Measurements from ENCODE around the gene SLCO2A1.

Gene SLCO2A1

DNA sequence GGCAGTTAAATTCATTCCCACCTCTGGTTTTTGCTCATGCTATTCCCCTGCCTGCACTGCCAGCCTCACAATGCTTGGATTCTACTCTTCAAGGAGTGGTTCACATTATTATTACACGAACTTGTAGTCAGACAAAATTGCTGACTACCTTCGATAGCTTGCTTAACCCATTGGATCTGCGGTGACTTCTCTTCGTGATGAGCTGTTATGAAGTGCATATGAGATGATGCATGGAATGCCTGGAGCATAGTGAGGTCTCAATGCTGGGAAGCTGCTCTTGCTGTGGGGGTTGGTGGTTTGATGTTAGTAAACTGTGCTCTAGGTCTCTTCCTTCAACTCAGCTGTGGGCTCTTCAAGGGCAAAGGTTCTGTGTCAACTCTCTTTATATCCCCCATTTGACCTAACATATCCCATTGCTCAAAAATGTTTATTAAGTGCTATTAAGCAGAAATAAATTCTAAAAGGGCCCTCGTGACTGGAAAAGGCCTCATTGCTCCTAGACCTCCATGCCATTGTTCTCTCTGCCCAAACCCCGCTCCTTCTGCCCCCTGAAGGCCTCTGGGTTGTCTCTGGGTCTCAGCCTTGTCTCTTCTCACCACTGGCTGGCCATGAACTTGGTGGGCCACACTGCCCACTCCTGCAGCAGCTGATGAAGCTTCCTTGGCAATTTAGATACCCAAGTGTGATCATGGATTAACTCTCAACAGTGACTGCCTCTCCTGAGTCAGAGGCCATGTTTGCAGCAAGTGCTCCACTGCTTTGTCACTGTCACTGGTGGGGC, 4.5 kb upstream of the SLCO2A1 start:
- no peak for DNase-seq (ENCODE audit: low read depth)

DNA sequence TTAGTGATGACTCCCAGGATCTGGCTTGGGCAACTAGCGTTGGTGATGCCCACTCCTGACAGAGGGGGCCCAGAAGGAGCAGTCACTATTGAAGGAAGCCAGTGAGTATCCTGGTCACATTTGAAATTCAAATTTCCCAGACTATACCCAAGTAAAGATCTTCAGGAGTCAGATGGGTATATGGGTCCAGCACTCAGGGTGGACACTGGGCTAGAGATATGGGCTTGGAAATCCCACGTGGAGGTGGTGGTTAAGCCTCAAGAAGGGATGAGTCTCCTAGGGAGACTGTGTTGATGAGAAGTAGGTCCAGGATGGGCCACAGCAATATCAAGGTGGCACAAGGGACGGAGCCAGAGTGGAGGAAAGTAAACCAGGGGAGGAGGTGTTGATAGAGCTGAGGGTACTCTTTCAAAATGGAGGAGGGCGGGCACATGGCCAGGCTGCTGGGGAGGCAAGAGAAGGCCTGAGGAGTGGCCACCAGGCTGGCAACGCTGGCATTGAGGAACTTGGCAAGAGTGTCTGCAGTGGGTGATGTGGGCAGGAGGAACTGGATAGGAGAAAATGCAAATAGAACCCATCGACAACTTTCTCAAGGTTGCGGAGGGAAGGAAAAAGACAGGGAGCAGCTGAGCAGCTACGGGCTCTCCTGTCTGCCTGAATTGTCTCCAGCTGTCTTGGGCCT, 3.7 kb upstream of the SLCO2A1 start:
- DNase-seq (ENCODE audit: low read depth), result no peak

DNA sequence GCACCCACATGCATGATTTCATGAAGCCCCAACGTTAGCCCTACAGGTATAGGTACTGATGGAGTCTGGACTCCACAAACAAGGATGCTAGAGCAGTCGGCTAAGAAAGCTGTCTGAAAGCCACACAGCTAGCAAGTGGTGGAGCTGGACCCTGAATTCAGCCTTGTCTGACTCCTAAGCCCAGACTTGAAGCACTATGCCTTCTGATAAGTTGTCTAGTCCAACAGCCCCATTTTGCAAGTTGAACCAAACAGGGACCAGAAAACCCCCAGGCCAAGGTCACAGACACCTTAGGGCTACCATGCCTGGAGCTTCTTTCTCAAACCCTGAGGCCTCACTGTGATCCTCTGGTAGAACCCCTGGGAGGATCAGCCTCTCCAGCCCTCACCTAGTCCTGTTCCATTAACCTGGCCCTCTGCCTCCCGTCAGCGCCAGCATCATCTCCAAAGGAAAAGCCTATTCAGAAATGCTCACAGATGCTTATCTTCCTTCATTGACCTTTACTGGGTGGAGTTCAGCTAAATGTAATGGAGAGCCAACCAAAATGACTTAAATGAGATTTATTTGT, 1.7 kb upstream of the SLCO2A1 start:
- DNase-seq (ENCODE audit: low read depth), result no peak

DNA sequence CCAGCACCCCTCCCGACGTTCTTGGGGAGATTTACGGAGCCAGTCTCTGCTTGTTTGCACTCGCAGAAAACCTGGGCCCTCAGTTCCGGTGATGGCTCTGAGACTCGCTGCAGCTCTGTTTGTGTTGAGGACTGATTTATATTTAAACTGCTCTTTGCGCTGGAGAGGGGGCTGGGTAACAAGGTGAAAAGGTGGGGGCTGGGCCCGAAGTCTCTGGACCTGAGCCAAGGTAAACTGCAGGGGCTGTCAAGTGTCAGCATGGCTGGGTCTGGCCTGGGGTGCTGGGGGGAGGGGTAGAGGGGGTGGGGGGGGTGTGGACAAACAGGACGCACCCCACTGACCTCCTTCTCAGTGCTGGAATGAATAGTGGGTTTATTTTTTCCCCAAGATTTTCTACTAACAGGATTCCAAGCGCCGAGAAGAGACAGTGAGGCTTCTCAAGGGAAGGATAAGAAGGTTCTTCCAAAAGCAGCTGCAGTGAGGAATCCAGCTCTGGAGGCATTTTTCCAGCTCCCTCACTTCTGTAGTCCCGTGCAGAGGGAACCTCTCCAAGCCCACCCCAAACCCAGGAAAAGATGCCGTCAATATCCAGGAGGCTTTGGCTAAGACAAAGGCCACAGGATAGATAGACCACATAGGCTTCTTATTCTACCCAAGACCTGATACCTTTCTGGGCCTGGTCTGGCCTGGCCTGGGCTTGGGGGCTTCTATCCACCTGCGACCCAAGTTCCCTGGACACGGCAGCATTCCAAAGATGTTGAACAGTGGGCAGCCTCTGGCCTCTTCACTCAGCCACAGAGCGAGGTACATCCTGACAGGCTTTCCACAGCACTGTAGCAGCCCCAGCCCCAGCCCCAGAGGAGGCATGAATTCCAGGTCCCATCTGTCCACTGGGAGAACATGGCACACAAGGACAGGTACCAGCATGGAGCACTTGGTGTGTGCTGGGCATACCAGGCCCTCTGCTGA, 938 bp upstream of the SLCO2A1 start:
- no peak for DNase-seq (ENCODE audit: low read depth)

DNA sequence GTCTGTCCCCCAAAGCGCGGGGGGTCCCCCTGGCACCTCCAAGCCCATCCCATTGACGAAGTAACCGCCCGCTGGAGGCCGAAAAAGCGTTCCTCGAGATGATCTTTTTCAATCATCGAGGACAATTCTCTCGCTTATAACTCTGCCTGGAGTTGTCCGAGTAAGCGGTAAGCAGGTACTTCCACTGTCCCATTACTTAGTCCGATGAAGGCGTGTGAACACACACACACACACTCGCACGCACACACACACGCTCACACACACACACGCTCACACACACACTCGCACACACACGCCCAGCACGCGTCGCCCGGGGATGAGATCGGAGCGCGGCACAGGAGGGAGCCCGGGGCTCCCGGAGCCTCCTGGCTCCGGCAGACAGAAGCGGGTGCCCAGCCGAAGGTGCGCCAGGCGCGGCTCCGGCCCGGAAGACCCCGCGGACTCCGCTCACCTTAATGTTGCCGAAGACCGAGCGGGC, 430 bp downstream of the SLCO2A1 start:
- no peak for DNase-seq (ENCODE audit: low read depth)

DNA sequence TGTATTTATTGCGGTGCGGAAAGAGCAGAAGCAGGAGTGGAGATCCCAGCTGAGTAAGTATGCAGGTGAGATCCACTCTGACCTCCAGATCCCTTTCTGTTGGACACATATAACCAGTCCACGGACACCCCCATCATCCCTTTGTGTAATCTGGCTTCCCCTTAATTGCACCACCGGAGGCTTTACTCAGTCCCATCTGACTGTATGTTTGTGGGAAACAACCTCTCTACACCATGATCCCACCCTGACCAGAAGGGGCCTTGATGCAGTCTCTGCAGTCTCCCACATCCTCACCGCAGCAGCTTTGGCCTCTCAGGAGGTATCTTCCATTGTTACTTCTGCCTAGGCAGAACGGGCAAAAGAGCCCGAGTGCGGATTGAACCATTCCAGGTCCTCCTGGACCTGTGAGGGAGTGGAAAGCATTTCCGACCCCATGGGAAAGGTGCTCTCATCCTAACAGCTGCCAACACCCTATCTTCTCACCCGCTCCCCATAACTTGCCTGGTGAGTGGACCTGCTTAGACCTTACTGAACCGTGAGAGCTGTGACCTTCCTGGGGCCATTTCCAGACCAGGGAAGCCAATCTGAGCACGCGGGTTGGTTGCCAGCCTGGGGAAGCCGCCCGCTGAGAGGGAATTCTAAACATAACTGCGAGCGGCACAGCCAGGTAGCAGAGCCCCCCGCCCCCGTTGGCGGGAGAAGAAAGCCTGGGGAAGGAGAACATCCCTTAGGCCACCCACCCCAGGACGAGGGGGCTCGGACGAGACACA, 1.1 kb downstream of the SLCO2A1 start:
- no peak for DNase-seq (ENCODE audit: low read depth)

DNA sequence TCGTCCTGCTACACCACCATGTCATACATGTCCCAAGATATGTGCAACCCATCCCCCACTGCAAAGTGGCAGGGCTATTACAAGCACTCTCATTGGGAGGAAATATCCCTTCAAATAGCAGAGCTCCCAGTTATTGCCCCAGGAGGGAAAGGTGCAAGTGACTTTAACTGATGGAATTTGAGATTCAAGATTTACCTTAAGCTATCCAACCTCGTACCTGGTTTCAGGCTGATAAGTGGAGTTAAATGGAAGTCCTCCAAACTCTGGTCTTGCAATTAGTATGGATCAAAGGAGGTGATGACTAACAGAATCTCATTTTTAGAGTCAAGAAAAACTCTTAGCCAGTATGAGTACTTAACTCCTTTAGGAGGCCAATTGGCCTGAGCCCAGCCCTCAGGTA, 2.1 kb downstream of the SLCO2A1 start:
- DNase-seq (ENCODE audit: low read depth), result no peak

DNA sequence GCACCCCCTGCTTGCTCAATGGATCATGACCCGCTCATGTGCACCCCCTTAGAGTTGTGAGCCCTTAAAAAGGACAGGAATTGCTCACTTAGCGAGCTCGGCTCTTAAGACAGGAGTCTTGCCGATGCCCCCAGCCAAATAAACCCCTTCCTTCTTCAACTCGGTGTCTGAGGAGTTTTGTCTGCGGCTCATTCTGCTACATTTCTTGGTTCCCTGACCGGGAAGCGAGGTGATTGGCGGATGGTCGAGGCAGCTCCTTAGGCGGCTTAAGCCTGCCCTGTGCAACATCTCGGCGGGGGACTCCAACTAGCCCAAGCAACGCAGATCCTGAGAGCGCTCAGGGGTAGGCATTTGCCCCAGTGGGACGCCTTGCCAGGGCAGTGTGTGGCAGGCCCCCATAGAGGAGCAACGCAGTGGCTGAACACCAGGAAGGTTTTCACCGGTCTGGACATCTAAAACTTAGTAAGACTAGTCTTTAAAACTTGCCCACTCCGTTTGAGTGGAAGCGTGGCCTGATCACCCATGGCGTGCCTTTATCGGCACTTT, 9.5 kb downstream of the SLCO2A1 start:
- no peak for DNase-seq (ENCODE audit: low read depth)

DNA sequence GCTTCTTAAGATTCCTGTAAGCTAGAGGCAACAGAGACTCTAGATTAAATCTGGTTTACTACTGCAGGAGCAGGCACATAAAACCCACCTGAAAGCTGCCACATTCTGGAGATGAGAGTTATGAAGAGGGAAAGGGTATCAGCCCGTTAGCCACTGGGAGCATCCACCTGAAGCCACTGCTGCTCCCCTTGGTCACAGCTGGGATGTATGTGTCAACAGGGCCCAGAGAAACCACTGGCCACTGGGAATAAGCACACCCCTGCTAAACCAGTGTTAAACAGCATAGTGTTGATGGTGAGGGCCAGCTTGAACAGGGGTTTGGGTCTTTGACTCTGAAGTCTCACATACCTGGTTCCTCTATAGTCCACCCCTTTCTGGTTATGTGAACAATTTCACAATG, 10.9 kb downstream of the SLCO2A1 start:
- DNase-seq (ENCODE audit: low read depth), result no peak

DNA sequence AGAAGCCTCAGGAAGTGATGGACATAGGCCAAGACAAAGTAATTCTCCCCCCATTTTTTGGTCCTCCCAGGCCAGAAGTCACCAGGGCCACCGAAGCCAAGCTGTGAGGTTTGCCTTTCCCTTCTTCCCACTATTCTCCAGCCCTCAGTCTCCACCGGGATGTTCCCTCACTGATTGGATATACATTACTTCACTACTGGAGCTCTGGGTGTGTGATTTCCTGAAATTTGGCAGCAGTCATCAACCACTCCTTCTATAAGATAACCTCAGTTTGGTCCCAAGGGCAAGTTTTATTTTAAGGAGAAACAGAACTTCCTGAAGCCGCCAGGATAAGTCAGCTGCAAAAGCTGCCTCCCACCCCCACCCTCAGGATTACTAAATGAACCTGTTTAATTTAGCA, 11.3 kb downstream of the SLCO2A1 start:
- DNase-seq (ENCODE audit: low read depth), result no peak

DNA sequence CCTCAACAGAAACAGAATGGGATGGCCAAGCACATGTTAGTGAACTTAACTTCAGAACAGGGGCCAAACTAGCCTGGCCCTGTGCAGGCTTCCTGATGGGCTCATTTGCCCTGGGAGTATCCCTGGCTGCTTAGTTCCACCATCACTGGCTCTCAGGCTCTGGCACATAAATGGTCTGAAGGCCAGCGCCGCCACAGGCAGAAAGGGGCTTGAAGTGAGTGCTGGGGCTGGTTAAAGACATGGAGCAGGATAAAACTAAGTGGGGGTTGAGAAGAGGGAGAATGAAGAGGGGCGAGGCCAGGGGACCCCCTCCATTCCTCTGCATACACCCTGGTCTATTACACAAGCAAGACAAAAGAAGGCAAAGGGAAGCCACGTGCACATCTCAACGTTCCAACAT, 12.2 kb downstream of the SLCO2A1 start:
- no peak for DNase-seq (ENCODE audit: low read depth)

DNA sequence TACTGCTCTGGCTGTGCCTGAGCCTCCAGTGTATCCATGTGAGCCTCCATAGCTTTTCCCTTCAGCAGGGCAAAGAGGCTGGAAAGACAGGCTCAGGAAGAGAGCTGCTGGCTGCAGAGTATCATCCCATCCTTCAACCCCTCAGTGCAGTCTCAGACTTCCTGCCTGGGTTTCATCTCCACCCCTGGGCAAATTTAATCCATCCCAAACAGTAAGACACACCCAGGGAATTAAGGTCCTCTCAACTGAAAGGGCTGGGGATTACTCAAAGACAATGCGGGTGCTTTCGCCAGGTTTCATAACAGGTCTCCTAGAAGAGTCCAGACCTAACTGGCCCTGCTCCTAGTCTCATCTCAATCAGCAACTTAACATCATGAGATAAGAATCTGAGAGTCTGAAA, 15.5 kb downstream of the SLCO2A1 start:
- no peak for DNase-seq (ENCODE audit: low read depth)

DNA sequence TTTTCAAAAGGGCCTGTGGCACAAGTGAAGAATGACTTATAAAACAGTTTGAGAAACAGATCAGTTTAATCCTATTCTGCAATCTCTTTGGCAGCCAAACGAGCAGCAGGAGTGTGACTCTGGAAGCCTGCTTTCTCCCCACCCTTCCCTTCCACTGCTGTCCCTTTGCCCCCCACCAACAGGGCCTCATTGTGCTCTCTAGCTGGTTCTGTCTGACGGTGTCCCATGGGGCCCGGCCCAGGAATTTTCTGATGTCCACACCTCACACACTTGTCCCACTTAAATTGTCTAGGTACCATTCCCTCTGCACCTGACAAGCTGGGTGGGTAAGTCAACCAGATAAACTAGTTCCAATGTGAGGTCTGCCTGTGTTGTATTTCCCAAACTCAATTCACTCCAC, 16.4 kb downstream of the SLCO2A1 start:
- no peak for DNase-seq (ENCODE audit: low read depth)

DNA sequence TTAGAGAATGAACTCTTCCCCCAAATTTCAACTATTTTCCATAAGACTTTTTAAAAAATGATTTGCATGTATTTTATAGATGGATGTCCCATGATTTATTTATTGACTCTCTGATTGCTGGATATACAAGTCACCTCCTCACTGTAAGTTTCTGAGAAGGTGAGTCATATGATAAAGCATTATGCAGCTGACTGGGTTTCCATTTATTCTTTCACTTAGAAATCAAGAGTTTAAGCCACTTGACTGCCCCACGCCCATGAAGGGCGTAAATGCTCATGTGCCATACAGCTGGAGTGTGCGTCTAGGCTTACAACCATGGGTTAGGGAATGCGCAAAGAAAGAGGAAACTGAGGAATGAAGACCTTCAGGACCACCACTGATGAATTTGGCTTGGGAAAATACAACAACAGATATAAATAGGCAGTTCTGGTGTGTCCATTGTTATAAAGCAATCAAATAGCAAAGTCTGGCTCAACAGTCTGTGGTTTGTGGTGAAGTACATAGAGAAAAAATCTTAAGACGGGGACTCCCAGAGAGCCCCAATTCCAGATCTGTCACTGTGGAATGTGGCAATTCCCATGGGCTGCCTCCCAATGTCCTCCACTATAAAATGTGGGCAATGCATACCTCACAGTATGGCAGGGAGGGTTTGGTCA, 20.3 kb downstream of the SLCO2A1 start:
- DNase-seq (ENCODE audit: low read depth), result no peak

DNA sequence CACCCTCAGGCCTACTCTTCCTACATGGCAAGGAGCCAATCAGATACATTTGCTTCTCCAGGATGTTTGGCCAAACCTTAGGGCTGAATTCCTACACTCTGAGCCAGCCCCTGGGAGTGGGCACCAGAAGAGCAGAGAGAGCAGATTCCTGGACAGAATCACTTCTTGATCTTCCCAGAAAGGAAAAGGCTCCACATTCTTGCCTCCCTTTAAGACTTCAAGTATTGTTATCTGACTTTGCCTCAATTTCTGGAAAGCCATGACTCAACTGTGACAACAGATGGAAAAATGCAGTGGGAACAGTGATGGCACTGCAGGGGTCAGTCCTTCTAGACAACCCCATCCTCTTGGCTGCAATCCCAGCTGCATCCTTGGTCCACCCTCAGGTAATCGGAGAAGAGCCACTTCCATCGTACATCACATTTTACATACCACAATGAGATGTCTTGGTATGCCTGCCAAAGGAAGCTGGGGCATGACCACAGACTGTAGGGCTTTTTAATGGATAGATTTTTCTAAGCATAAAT, 21.0 kb downstream of the SLCO2A1 start:
- DNase-seq (ENCODE audit: low read depth), result no peak

DNA sequence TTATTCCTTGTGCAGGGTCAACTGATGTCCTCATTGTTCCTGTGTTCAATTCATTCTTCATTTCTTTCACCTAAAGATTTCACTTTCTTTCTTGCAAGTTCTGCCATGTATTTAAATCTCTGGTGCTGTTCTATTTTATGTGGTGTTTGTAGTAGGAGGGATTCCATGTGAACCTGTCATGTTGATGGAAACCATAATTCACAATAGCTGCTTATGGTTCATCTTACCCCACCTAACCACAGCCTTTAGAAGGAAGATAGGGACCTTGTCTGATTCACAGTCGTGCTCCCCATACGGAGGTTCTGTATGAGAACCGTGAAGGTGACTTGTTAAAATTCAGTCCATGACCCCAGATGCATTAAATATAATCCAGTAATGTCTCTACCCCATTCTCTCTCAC, 21.9 kb downstream of the SLCO2A1 start:
- DNase-seq (ENCODE audit: low read depth), result no peak

DNA sequence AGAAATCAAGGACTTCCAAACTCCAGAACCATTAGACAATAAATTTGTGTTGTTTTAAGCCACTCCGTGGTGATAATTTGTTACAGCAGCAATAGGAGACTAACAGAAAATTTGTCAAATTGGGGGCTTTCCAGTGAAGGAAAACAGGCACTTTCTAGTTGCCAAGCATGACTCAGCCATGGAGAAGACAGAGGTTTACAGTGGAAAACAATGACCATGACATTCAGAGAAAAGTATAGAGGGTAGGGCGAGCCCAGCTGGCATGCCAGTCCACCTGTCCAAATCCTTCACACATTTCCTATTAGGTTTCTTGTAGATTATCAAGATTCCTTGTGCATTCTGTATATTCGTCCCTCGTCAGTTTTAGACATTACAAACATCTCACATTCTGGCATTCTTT, 24.9 kb downstream of the SLCO2A1 start:
- no peak for DNase-seq (ENCODE audit: low read depth)

DNA sequence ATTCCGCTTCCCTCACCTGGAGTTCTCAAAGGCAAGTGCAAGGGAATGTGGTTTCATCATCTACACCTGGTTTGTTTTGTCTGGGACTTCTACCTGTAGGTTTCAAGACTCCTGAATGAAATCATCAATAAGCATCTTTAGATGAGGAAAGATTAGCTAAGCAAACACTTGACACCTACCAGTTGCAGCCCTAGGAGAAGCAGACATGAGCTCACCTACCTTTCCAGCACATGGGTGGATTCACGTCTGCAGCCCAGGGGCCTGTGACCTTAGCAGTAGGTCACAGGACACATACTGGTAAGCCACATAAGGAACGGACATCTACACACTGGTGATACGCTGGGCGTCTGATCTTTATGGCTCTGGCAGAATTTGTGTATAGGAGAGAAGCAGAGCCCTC, 26.7 kb downstream of the SLCO2A1 start:
- DNase-seq (ENCODE audit: low read depth), result no peak

DNA sequence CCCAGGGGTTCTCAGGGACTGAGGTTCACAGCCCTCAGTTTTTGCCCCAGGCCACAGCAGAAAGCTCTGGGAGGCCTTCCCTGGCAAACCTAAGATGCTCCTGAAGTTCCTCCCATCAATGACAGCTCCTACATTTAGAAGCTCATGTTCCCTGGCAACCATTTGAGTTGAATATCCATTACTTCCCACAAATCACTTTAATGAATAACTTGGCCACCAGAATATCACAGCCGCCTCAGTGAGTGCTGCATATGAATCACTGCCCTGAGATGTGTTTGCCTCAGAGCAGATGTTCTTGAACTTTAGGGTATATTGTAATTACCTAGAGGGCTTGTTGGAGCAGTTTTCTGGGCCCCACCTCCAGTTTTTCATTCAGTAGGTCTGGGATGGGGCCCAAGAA, 27.4 kb downstream of the SLCO2A1 start:
- DNase-seq (ENCODE audit: low read depth), result no peak

DNA sequence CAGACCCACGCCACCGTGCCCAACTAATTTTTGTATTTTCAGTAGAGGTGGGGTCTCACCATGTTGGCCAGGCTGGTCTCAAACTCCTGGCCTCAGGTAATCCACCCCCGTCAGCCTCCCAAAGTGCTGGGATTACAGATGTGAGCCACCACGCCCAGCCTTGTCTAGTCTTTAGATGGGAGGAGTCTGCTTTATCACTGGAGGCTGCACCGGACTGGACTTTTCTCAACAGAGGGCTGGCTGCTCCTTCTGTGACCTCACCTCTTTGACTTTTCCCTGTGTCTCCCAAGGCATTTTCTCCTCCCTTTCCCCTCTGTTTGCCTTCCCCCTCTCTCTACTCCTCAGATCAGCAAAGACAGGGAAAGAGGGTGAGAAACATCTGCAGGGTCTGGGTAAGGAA, 28.5 kb downstream of the SLCO2A1 start:
- DNase-seq (ENCODE audit: low read depth), result no peak

Measured in stimulated activated CD8-positive, alpha-beta memory T cell treated with anti-CD3 and anti-CD28 coated beads, Interleukin-15, amount 100 ng/mL, for 24 hours (primary cell).